SU-DHL-6 (cell line): ENCODE data around the gene CD99L2.

Experiments
- EZH2phosphoT487 ChIP-seq: fragments of 200-600 bp; sonication (generic), shearing (Covaris generic); conservative IDR thresholded peaks from 2 replicates; pipeline ENCODE4 v1.6.1; 2018; ENCODE audit warnings: mild to moderate bottlenecking, antibody characterized with exemption, low read length, moderate library complexity, mixed read lengths
- TF ChIP-seq, protein P1 (sequence below): fragments of 200-600 bp; sonication (generic); IDR thresholded peaks from one replicate; pipeline ENCODE4 v1.5.1; 2017; ENCODE audit warnings: antibody characterized with exemption, mild to moderate bottlenecking, low read length, moderate library complexity; ENCODE audit not compliant: insufficient read depth, poor library complexity, severe bottlenecking

DNA sequence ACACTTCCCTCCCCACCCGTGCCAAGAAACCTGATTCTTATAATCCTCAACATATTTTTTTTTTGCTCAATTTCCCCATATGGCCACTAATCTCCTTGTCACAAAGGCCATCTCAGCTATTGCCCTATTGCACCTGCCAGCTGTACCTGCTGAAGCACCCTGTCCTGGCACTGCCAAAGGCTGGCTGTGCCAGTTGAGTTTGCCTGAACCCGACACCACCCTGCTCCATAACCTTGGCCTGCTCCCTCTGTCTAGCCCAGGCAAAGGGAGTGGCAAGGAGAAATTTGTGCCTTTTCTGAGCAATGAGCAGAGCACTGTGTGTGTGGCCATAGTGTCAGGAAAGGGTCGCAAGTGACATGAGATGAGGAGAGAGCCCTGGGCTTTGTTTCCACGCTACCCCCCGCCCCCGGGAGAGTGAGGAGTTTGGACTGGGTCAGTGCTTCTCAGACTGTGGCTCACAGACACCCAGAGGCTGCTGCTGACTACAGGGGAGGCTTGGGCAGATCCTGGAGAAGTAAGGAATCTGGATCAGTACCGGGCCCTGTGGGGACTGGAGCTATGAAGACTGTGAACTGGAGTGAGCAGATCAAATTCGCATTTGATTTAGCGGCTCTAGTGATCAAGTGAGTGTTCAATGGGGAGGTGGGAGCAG, 42.5 kb upstream of the CD99L2 start:
- no peak for TF ChIP-seq EZH2phosphoT487
- TF ChIP-seq, protein P1, sequence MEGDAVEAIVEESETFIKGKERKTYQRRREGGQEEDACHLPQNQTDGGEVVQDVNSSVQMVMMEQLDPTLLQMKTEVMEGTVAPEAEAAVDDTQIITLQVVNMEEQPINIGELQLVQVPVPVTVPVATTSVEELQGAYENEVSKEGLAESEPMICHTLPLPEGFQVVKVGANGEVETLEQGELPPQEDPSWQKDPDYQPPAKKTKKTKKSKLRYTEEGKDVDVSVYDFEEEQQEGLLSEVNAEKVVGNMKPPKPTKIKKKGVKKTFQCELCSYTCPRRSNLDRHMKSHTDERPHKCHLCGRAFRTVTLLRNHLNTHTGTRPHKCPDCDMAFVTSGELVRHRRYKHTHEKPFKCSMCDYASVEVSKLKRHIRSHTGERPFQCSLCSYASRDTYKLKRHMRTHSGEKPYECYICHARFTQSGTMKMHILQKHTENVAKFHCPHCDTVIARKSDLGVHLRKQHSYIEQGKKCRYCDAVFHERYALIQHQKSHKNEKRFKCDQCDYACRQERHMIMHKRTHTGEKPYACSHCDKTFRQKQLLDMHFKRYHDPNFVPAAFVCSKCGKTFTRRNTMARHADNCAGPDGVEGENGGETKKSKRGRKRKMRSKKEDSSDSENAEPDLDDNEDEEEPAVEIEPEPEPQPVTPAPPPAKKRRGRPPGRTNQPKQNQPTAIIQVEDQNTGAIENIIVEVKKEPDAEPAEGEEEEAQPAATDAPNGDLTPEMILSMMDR, result no peak
